Neural cell (in vitro differentiated cells): ENCODE data around the gene VMAC. TPM values are rescaled to one million over a fixed set of nuclear protein-coding genes. Genes with fewer than 3 reads are reported as not detected.

Source experiments
- H2AFZ ChIP-seq: fragments of 200-600, 300-800 bp; sonication (generic), shearing (Covaris generic); 2 replicates; pipeline ENCODE4 v1.6.0; 2014; ENCODE audit warnings: low read depth, mild to moderate bottlenecking, antibody characterized with exemption, low read length, moderate library complexity
- H3F3A ChIP-seq: fragments of 200-600 bp; shearing (Covaris generic); 2 replicates; pipeline ENCODE4 v1.6.1; 2016; ENCODE audit warnings: mild to moderate bottlenecking, moderate library complexity, mixed read lengths, antibody characterized with exemption, low read length; ENCODE audit not compliant: insufficient read depth, poor library complexity, severe bottlenecking
- H3K27ac ChIP-seq: fragments of 200-600, 300-800 bp; sonication (generic), shearing (Covaris generic); 2 replicates; pipeline ENCODE4 v1.5.1; 2014; ENCODE audit warnings: mild to moderate bottlenecking, low read length, moderate library complexity
- H3K27me3 ChIP-seq: fragments of 300-800, 200-600 bp; sonication (generic), shearing (Covaris generic); 2 replicates; pipeline ENCODE4 v1.6.0; 2014; ENCODE audit warnings: mild to moderate bottlenecking, low read depth, low read length, moderate library complexity; ENCODE audit not compliant: insufficient read depth
- H3K36me3 ChIP-seq: fragments of 300-800, 200-600 bp; sonication (generic), shearing (Covaris generic); 2 replicates; pipeline ENCODE4 v1.5.1; 2014; ENCODE audit warnings: mild to moderate bottlenecking, antibody characterized with exemption, low read length, moderate library complexity; ENCODE audit not compliant: insufficient read depth
- H3K4me2 ChIP-seq: fragments of 300-800, 200-600 bp; sonication (generic), shearing (Covaris generic); 2 replicates; pipeline ENCODE4 v1.6.0; 2014; ENCODE audit warnings: mild to moderate bottlenecking, low read length
- H3K4me3 ChIP-seq: fragments of 300-800, 200-600 bp; sonication (generic), shearing (Covaris generic); 2 replicates; pipeline ENCODE4 v1.5.1; 2014; ENCODE audit warnings: mild to moderate bottlenecking, low read length, moderate library complexity
- H3K79me2 ChIP-seq: fragments of 200-600 bp; shearing (Covaris generic); replicated peaks from 2 replicates; pipeline ENCODE4 v1.6.0; 2014; ENCODE audit warnings: mild to moderate bottlenecking, low read length, moderate library complexity; ENCODE audit not compliant: insufficient read depth
- H3K9ac ChIP-seq: fragments of 300-800, 200-600 bp; sonication (generic), shearing (Covaris generic); 2 replicates; pipeline ENCODE4 v1.6.1; 2016; ENCODE audit warnings: mild to moderate bottlenecking, low read length, mixed read lengths
- H3K9me2 ChIP-seq: fragments of 200-600 bp; shearing (Covaris generic); 2 replicates; pipeline ENCODE4 v1.6.1; 2016; ENCODE audit warnings: mild to moderate bottlenecking, low read length, mixed read lengths; ENCODE audit not compliant: insufficient read depth
- H3K9me3 ChIP-seq: fragments of 200-600, 300-800 bp; sonication (generic), shearing (Covaris generic); 2 replicates; pipeline ENCODE4 v1.6.1; 2016; ENCODE audit warnings: mild to moderate bottlenecking, mixed run types, low read length, moderate library complexity, mixed read lengths
- H4K20me1 ChIP-seq: fragments of 200-600 bp; shearing (Covaris generic); 2 replicates; pipeline ENCODE4 v1.6.1; 2016; ENCODE audit warnings: mild to moderate bottlenecking, mixed run types; ENCODE audit not compliant: insufficient read depth
- EP300 ChIP-seq: fragments of 450-650 bp; conservative IDR thresholded peaks from 2 replicates; pipeline ENCODE4 v1.6.1; 2014; ENCODE audit warnings: antibody characterized with exemption, mild to moderate bottlenecking, moderate library complexity; ENCODE audit not compliant: poor library complexity, severe bottlenecking
- EZH2 ChIP-seq: fragments of 200-600, 300-800 bp; shearing (Covaris generic), sonication (generic); IDR thresholded peaks from 2 replicates; pipeline ENCODE4 v1.6.1; 2014; ENCODE audit warnings: antibody characterized with exemption, low read length, borderline replicate concordance, mild to moderate bottlenecking; ENCODE audit not compliant: insufficient read depth, poor library complexity, severe bottlenecking
- MXI1 ChIP-seq: fragments of 450-650 bp; conservative IDR thresholded peaks from 2 replicates; pipeline ENCODE4 v1.6.1; 2014; ENCODE audit warnings: antibody characterized with exemption, mild to moderate bottlenecking; ENCODE audit not compliant: poor library complexity, severe bottlenecking
- POLR2AphosphoS5 ChIP-seq: IDR thresholded peaks from 2 replicates; pipeline ENCODE4 v1.6.1; 2012
- RAD21 ChIP-seq: fragments of 450-650 bp; conservative IDR thresholded peaks from 2 replicates; pipeline ENCODE4 v1.6.1; 2014; ENCODE audit warnings: antibody characterized with exemption, mild to moderate bottlenecking, moderate library complexity
- SMC3 ChIP-seq: fragments of 450-650 bp; conservative IDR thresholded peaks from 2 replicates; pipeline ENCODE4 v1.6.1; 2014; ENCODE audit warnings: antibody characterized with exemption, mild to moderate bottlenecking, moderate library complexity; ENCODE audit not compliant: poor library complexity
- TAF1 ChIP-seq: IDR thresholded peaks from 2 replicates; pipeline ENCODE4 v1.6.1; 2012; ENCODE audit warnings: low read depth
- polyA plus RNA-seq: library from polyadenylated mRNA; depleted of rRNA; stranded (reverse); fragments of >200 nt; gene quantifications from 2 replicates; pipeline ENCODE4 v1.2.3, GENCODE V29; 2014
- TF ChIP-seq, protein P1 (sequence below): fragments of 450-650 bp; IDR thresholded peaks from 2 replicates; pipeline ENCODE4 v1.5.1; 2014; ENCODE audit warnings: antibody characterized with exemption, mild to moderate bottlenecking, moderate library complexity; ENCODE audit not compliant: poor library complexity, severe bottlenecking
- TF ChIP-seq, protein P2 (sequence below): IDR thresholded peaks from 2 replicates; pipeline ENCODE4 v1.6.1; 2012; ENCODE audit warnings: borderline replicate concordance

Gene VMAC
- polyA plus RNA-seq, 1 donor from 2014 or later: 6.0 TPM

DNA sequence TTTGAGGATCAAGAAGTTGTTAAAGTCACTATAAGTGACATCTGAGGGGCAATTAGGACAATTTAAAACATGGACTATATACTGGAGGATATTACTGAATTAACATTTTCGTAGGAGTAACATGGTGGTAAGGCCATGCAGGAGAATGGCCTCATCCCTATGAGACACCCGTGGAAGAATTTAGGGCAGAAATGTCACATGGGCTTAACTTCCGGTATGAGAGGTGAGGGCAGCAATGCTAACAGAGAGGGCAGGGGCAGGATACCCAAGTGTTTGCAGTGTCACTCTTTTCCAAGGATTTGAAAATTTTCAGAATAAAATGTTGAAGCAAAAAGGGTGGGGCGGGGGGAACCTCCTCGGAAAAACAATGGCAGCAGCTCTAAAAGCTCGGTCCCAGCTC is 49.6 kb downstream of the VMAC start:
- H3F3A ChIP-seq: no peaks in the 10 kb centered on the region
- TF ChIP-seq RAD21 (no peak), POLR2AphosphoS5 (no peak), SMC3 (no peak), TAF1 (no peak), EP300 (no peak), MXI1 (no peak), EZH2 (no peak)
- TF ChIP-seq, protein P1, sequence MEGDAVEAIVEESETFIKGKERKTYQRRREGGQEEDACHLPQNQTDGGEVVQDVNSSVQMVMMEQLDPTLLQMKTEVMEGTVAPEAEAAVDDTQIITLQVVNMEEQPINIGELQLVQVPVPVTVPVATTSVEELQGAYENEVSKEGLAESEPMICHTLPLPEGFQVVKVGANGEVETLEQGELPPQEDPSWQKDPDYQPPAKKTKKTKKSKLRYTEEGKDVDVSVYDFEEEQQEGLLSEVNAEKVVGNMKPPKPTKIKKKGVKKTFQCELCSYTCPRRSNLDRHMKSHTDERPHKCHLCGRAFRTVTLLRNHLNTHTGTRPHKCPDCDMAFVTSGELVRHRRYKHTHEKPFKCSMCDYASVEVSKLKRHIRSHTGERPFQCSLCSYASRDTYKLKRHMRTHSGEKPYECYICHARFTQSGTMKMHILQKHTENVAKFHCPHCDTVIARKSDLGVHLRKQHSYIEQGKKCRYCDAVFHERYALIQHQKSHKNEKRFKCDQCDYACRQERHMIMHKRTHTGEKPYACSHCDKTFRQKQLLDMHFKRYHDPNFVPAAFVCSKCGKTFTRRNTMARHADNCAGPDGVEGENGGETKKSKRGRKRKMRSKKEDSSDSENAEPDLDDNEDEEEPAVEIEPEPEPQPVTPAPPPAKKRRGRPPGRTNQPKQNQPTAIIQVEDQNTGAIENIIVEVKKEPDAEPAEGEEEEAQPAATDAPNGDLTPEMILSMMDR: no peak
- TF ChIP-seq, protein P2, sequence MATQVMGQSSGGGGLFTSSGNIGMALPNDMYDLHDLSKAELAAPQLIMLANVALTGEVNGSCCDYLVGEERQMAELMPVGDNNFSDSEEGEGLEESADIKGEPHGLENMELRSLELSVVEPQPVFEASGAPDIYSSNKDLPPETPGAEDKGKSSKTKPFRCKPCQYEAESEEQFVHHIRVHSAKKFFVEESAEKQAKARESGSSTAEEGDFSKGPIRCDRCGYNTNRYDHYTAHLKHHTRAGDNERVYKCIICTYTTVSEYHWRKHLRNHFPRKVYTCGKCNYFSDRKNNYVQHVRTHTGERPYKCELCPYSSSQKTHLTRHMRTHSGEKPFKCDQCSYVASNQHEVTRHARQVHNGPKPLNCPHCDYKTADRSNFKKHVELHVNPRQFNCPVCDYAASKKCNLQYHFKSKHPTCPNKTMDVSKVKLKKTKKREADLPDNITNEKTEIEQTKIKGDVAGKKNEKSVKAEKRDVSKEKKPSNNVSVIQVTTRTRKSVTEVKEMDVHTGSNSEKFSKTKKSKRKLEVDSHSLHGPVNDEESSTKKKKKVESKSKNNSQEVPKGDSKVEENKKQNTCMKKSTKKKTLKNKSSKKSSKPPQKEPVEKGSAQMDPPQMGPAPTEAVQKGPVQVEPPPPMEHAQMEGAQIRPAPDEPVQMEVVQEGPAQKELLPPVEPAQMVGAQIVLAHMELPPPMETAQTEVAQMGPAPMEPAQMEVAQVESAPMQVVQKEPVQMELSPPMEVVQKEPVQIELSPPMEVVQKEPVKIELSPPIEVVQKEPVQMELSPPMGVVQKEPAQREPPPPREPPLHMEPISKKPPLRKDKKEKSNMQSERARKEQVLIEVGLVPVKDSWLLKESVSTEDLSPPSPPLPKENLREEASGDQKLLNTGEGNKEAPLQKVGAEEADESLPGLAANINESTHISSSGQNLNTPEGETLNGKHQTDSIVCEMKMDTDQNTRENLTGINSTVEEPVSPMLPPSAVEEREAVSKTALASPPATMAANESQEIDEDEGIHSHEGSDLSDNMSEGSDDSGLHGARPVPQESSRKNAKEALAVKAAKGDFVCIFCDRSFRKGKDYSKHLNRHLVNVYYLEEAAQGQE: no peak
- no peak overlapping the region for H2AFZ ChIP-seq
- no peaks in the 10 kb centered on the region for H3K9me2 ChIP-seq
- peaks cover 60% of the 10 kb centered on the region for H3K79me2 ChIP-seq
- H3K9ac ChIP-seq: no peak overlapping the region
- no peaks in the 10 kb centered on the region for H3K9me3 ChIP-seq
- no peaks in the 10 kb centered on the region for H3K27me3 ChIP-seq
- peaks cover 3% of the 10 kb centered on the region for H4K20me1 ChIP-seq
- H3K4me2 ChIP-seq: no peak overlapping the region
- no peak overlapping the region for H3K4me3 ChIP-seq
- H3K36me3 ChIP-seq: peaks cover 6% of the 10 kb centered on the region
- no peak overlapping the region for H3K27ac ChIP-seq

DNA sequence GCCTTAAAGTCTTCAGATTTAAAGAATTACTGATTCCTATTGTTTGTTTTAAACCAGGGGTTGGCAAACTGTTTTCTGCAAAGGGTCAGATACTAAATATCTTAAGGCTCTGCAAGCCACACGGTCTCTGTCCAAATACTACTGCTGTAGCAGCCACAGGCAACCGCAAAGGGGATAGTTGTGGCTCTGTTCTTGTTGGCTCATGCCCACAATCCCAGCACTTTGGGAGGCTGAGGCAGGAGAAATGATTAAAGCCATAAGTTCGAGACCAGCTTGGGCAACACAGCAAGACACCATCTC is 50.9 kb downstream of the VMAC start:
- Histone ChIP-seq H3K9me2 (no peaks in the 10 kb centered on the region), H2AFZ (no peak overlapping the region), H4K20me1 (peaks cover 7% of the 10 kb centered on the region), H3K79me2 (peaks cover 63% of the 10 kb centered on the region), H3K9ac (no peak overlapping the region), H3F3A (no peaks in the 10 kb centered on the region), H3K36me3 (no peaks in the 10 kb centered on the region), H3K27ac (no peak overlapping the region), H3K9me3 (no peaks in the 10 kb centered on the region), H3K4me2 (no peak overlapping the region), H3K4me3 (no peak overlapping the region), H3K27me3 (no peaks in the 10 kb centered on the region)
- TF ChIP-seq EZH2 (no peak), EP300 (no peak), TAF1 (no peak), MXI1 (no peak), POLR2AphosphoS5 (no peak), RAD21 (no peak)
- TF ChIP-seq, protein P2: no peak
- TF ChIP-seq, protein P1: no peak
